SU-DHL-6 (cell line): ENCODE measurements around the gene HOXD3.

Experiments
- H2AFZ ChIP-seq: fragments of 200-600 bp; sonication (generic); 2 replicates; pipeline ENCODE4 v1.6.1; 2014; ENCODE audit warnings: low read depth, mild to moderate bottlenecking, moderate library complexity, mixed read lengths, antibody characterized with exemption, low read length; ENCODE audit not compliant: severe bottlenecking
- H3F3A ChIP-seq: fragments of 200-600 bp; shearing (Covaris generic); 2 replicates; pipeline ENCODE4 v1.6.0; 2016; ENCODE audit warnings: antibody characterized with exemption, mild to moderate bottlenecking; ENCODE audit not compliant: insufficient read depth
- H3K27ac ChIP-seq: fragments of 200-600 bp; sonication (generic); 2 replicates; pipeline ENCODE4 v1.5.1; 2016; ENCODE audit warnings: low read depth, mild to moderate bottlenecking, low read length, moderate library complexity, mixed read lengths
- H3K27me3 ChIP-seq: fragments of 200-600 bp; sonication (generic), shearing (Covaris generic); 2 replicates; pipeline ENCODE4 v1.6.0; 2014; ENCODE audit warnings: mild to moderate bottlenecking, low read length
- H3K36me3 ChIP-seq: fragments of 200-600 bp; sonication (generic); 2 replicates; pipeline ENCODE4 v1.6.1; 2014; ENCODE audit warnings: mild to moderate bottlenecking, low read length, mixed read lengths
- H3K4me2 ChIP-seq: fragments of 300-600, 200-600 bp; shearing (Covaris generic), sonication (generic); 2 replicates; pipeline ENCODE4 v1.6.0; 2014; ENCODE audit warnings: low read length, low read depth, mild to moderate bottlenecking; ENCODE audit not compliant: poor library complexity, severe bottlenecking
- H3K4me3 ChIP-seq: fragments of 200-600 bp; sonication (generic); 2 replicates; pipeline ENCODE4 v1.5.1; 2014; ENCODE audit warnings: antibody characterized with exemption, low read length, mild to moderate bottlenecking, mixed read lengths; ENCODE audit not compliant: insufficient read depth, poor library complexity, severe bottlenecking
- H3K79me2 ChIP-seq: fragments of 200-600 bp; sonication (generic); 2 replicates; pipeline ENCODE4 v1.6.1; 2014; ENCODE audit warnings: mild to moderate bottlenecking, low read length, moderate library complexity; ENCODE audit not compliant: insufficient read depth
- H3K9ac ChIP-seq: fragments of 200-600 bp; sonication (generic); 2 replicates; pipeline ENCODE4 v1.7.0; 2014; ENCODE audit warnings: mild to moderate bottlenecking, low read length
- H3K9me2 ChIP-seq: fragments of 200-600 bp; sonication (generic); replicated peaks from 2 replicates; pipeline ENCODE4 v1.6.1; 2014; ENCODE audit warnings: low read length; ENCODE audit not compliant: insufficient read depth
- H3K9me3 ChIP-seq: fragments of 200-600 bp; sonication (generic); 2 replicates; pipeline ENCODE4 v1.6.1; 2014; ENCODE audit warnings: low read length, mixed read lengths; ENCODE audit not compliant: insufficient read depth
- H4K20me1 ChIP-seq: fragments of 200-600 bp; sonication (generic); 2 replicates; pipeline ENCODE4 v1.6.1; 2014; ENCODE audit warnings: low read depth, mild to moderate bottlenecking, antibody characterized with exemption, low read length, moderate library complexity, mixed read lengths
- CTCF ChIP-seq: fragments of 200-600 bp; sonication (generic); IDR thresholded peaks from one replicate; pipeline ENCODE4 v1.5.1; 2017; ENCODE audit warnings: antibody characterized with exemption, mild to moderate bottlenecking, low read length, moderate library complexity; ENCODE audit not compliant: insufficient read depth, poor library complexity, severe bottlenecking
- EZH2phosphoT487 ChIP-seq: fragments of 200-600 bp; sonication (generic), shearing (Covaris generic); conservative IDR thresholded peaks from 2 replicates; pipeline ENCODE4 v1.6.1; 2018; ENCODE audit warnings: mild to moderate bottlenecking, antibody characterized with exemption, low read length, moderate library complexity, mixed read lengths

The HOXD3 gene

DNA sequence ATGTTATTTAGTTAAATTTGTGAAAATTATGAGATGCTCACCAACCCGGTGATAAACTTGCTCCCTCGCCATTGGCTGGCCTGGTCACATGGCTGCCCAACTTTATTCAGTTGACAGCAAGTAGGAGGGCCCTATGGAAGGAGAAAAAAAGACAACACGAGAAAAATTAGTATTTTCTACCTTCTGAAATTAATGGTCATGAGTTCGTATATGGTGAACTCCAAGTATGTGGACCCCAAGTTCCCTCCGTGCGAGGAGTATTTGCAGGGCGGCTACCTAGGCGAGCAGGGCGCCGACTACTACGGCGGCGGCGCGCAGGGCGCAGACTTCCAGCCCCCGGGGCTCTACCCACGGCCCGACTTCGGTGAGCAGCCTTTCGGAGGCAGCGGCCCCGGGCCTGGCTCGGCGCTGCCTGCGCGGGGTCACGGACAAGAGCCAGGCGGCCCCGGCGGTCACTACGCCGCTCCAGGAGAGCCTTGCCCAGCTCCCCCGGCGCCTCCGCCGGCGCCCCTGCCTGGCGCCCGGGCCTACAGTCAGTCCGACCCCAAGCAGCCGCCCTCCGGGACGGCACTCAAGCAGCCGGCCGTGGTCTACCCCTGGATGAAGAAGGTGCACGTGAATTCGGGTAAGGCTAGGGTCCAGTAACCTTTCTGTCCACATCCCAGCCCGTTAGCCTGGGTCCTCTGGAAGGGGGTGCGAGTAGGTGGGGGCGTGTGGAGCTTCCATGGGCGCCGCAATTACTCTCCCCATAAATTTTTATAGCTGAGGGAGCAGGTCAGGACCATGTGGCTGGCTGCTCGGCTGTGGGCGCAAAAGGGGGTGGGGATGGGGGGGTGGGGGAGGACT lies 5.4 kb upstream of the HOXD3 start, which contains the start of gene HOXD4:
Gene HOXD4, plus strand, starts transcription at position 109 of the 846 bp plus-strand sequence. Its CDS starts 84 bp downstream, at position 193.
- H3K9me2 ChIP-seq = no peaks in the 10 kb centered on the region
- H3K27me3 ChIP-seq = no peaks in the 10 kb centered on the region
- H3K79me2 ChIP-seq = no peaks in the 10 kb centered on the region
- no peaks in the 10 kb centered on the region for H3K9me3 ChIP-seq
- no peaks in the 10 kb centered on the region for H3K36me3 ChIP-seq
- no peaks in the 10 kb centered on the region for H3F3A ChIP-seq
- TF ChIP-seq EZH2phosphoT487 (no peak), CTCF (no peak)
- H3K9ac ChIP-seq = no peak within 1 kb of the TSS
- no peak within 1 kb of the TSS for H3K4me3 ChIP-seq
- no peaks in the 10 kb centered on the region for H4K20me1 ChIP-seq
- H2AFZ ChIP-seq = no peak within 1 kb of the TSS
- H3K4me2 ChIP-seq = no peak within 1 kb of the TSS
- no peak within 1 kb of the TSS for H3K27ac ChIP-seq

DNA sequence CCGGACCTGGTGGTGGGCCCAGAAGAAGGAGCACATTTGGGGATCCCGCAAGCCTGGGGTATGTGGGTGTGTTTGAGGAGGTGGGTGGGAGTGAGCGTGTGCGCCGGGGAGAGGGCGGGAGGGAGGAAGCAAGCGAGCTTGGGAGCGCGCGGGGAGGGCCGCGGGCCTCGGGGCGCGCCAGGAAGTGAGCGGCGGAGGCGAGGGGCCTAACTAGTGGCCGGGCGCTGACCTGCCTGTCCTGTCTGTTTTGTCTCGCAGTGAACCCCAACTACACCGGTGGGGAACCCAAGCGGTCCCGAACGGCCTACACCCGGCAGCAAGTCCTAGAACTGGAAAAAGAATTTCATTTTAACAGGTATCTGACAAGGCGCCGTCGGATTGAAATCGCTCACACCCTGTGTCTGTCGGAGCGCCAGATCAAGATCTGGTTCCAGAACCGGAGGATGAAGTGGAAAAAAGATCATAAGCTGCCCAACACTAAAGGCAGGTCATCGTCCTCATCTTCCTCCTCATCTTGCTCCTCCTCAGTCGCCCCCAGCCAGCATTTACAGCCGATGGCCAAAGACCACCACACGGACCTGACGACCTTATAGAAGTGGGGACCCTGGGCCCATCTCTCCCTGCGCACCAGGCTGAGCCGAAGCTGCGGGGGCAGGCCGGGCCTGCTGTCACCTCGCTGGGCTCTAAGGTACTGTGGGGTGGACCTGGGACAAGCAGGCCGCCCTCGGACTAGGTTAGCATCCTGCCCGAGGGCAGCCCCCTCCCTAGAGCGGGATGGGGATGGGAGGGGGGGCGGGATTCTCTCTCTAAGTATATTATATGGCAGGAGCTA lies 4.5 kb upstream of the HOXD3 start:
- no peaks in the 10 kb centered on the region for H3K79me2 ChIP-seq
- H4K20me1 ChIP-seq = no peaks in the 10 kb centered on the region
- H3K9me3 ChIP-seq = no peaks in the 10 kb centered on the region
- no peak overlapping the region for H3K9ac ChIP-seq
- no peaks in the 10 kb centered on the region for H3K36me3 ChIP-seq
- TF ChIP-seq EZH2phosphoT487 = no peak
- no peak for TF ChIP-seq CTCF
- no peak overlapping the region for H2AFZ ChIP-seq
- no peaks in the 10 kb centered on the region for H3K9me2 ChIP-seq
- no peak overlapping the region for H3K4me3 ChIP-seq
- no peak overlapping the region for H3K27ac ChIP-seq
- H3K4me2 ChIP-seq = no peak overlapping the region
- H3K27me3 ChIP-seq = no peaks in the 10 kb centered on the region
- H3F3A ChIP-seq = no peaks in the 10 kb centered on the region

GRCh38 chr2:176154576-176155252 lies 2.4 kb upstream of the HOXD3 start:
- H3K27me3 ChIP-seq = no peaks in the 10 kb centered on the region

More at GRCh38 chr2:176154576-176155252, 2.4 kb upstream of the HOXD3 start:
- Histone ChIP-seq H3K4me2 (no peak overlapping the region), H3K4me3 (no peak overlapping the region), H3K9me3 (no peaks in the 10 kb centered on the region), H4K20me1 (no peaks in the 10 kb centered on the region), H3K27ac (no peak overlapping the region), H3K9ac (no peak overlapping the region), H3K36me3 (no peaks in the 10 kb centered on the region), H3K9me2 (no peaks in the 10 kb centered on the region), H3F3A (no peaks in the 10 kb centered on the region), H2AFZ (no peak overlapping the region), H3K79me2 (no peaks in the 10 kb centered on the region)
- TF ChIP-seq EZH2phosphoT487 (no peak), CTCF (no peak)
